Stimulated activated CD4-positive, alpha-beta T cell treated with anti-CD3 and anti-CD28 coated beads, Interleukin-12 subunit alpha, Interleukin-12 subunit beta, amount 100 ng/mL, for 4 hours (primary cell): ENCODE measurements around the gene DNAJB1.
"Not testable (repeated sequence)": the region's sequence is repeated elsewhere in the genome, so short reads cannot be mapped to it uniquely, and the experiment has no call there.

ENCODE experiments used
- DNase-seq: peaks from one replicate; pipeline ENCODE4 v3.0.0-alpha.2; 2020

DNAJB1 gene

GRCh38 chr19:14519245-14519859, 1.2 kb upstream of the DNAJB1 start:
- DNase-seq: no peak

GRCh38 chr19:14517446-14517839, 754 bp downstream of the DNAJB1 start:
- DNase-seq: no peak

GRCh38 chr19:14516746-14517438, 1.3 kb downstream of the DNAJB1 start:
- no peak for DNase-seq

- DNase-seq: no peak
Measured at GRCh38 chr19:14516048-14516534, 2.1 kb downstream of the DNAJB1 start.

- no peak for DNase-seq
Measured at GRCh38 chr19:14515501-14516047, 2.6 kb downstream of the DNAJB1 start.

- DNase-seq: no peak
Measured at GRCh38 chr19:14514215-14514863, 3.9 kb downstream of the DNAJB1 start.

GRCh38 chr19:14512406-14512961, 5.7 kb downstream of the DNAJB1 start:
- DNase-seq: no peak

- no peak for DNase-seq
Measured at GRCh38 chr19:14511229-14511593, 7.0 kb downstream of the DNAJB1 start.

GRCh38 chr19:14510311-14511228, 7.6 kb downstream of the DNAJB1 start:
- DNase-seq: no peak

GRCh38 chr19:14507704-14508542, 10.3 kb downstream of the DNAJB1 start:
- no peak for DNase-seq

- peak; percentile 69 for DNase-seq
Measured at GRCh38 chr19:14505488-14506239, 12.5 kb downstream of the DNAJB1 start.

GRCh38 chr19:14504575-14504974, 13.6 kb downstream of the DNAJB1 start:
- not testable (repeated sequence) for DNase-seq

GRCh38 chr19:14503285-14503684, 14.9 kb downstream of the DNAJB1 start:
- DNase-seq: no peak

GRCh38 chr19:14502334-14503092, 15.7 kb downstream of the DNAJB1 start:
- DNase-seq: no peak

- DNase-seq: no peak
Measured at GRCh38 chr19:14497228-14497921, 20.8 kb downstream of the DNAJB1 start.

- DNase-seq: no peak
Measured at GRCh38 chr19:14496834-14497227, 21.4 kb downstream of the DNAJB1 start.

GRCh38 chr19:14496029-14496833, 22.0 kb downstream of the DNAJB1 start, which contains the start of gene GIPC1:
Gene GIPC1, minus strand, starts transcription at chr19:14496127. Its CDS starts 13,151 bp downstream, at chr19:14482976.
- DNase-seq: peak; percentile 85

GRCh38 chr19:14495672-14496028, 22.5 kb downstream of the DNAJB1 start:
- DNase-seq: no peak
